Astrocyte of the cerebellum (primary cell): Measurements from ENCODE around the gene EEFSEC.

Experiments
- DNase-seq: peaks from one replicate; pipeline ENCODE4 v3.0.0-alpha.2; 2011; ENCODE audit warnings: low read depth
- H3K4me3 ChIP-seq: 2 replicates; pipeline ENCODE4 v1.5.1; 2011; ENCODE audit warnings: mild to moderate bottlenecking, low read depth, low read length, moderate library complexity
- in situ Hi-C: cut with HindIII; loops from 2 replicates; pipeline ENCODE4 v1.10.0; 2017; ENCODE audit warnings: low sequenced_read_pairs
- TF ChIP-seq, protein P1 (sequence below): IDR thresholded peaks from 2 replicates; pipeline ENCODE4 v1.5.1; 2012; ENCODE audit warnings: low read length, low read depth, moderate library complexity, mild to moderate bottlenecking; ENCODE audit errors: missing control alignments

EEFSEC gene, protein sequence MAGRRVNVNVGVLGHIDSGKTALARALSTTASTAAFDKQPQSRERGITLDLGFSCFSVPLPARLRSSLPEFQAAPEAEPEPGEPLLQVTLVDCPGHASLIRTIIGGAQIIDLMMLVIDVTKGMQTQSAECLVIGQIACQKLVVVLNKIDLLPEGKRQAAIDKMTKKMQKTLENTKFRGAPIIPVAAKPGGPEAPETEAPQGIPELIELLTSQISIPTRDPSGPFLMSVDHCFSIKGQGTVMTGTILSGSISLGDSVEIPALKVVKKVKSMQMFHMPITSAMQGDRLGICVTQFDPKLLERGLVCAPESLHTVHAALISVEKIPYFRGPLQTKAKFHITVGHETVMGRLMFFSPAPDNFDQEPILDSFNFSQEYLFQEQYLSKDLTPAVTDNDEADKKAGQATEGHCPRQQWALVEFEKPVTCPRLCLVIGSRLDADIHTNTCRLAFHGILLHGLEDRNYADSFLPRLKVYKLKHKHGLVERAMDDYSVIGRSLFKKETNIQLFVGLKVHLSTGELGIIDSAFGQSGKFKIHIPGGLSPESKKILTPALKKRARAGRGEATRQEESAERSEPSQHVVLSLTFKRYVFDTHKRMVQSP

GRCh38 chr3:128153156-128154041, at the start of gene EEFSEC:
TSS of gene EEFSEC (plus strand) at chr3:128153481. CDS start at chr3:128153508, 27 bp downstream.
- in situ Hi-C loops, result loop anchor here (25.0 kb wide), 1 partner anchor 434 kb away; no protein-coding TSS in a partner anchor
- TF ChIP-seq, protein P1, sequence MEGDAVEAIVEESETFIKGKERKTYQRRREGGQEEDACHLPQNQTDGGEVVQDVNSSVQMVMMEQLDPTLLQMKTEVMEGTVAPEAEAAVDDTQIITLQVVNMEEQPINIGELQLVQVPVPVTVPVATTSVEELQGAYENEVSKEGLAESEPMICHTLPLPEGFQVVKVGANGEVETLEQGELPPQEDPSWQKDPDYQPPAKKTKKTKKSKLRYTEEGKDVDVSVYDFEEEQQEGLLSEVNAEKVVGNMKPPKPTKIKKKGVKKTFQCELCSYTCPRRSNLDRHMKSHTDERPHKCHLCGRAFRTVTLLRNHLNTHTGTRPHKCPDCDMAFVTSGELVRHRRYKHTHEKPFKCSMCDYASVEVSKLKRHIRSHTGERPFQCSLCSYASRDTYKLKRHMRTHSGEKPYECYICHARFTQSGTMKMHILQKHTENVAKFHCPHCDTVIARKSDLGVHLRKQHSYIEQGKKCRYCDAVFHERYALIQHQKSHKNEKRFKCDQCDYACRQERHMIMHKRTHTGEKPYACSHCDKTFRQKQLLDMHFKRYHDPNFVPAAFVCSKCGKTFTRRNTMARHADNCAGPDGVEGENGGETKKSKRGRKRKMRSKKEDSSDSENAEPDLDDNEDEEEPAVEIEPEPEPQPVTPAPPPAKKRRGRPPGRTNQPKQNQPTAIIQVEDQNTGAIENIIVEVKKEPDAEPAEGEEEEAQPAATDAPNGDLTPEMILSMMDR, result no peak
- peak; percentile 22 for DNase-seq
- H3K4me3 ChIP-seq, result peak within 1 kb of the TSS; percentile 81

DNA sequence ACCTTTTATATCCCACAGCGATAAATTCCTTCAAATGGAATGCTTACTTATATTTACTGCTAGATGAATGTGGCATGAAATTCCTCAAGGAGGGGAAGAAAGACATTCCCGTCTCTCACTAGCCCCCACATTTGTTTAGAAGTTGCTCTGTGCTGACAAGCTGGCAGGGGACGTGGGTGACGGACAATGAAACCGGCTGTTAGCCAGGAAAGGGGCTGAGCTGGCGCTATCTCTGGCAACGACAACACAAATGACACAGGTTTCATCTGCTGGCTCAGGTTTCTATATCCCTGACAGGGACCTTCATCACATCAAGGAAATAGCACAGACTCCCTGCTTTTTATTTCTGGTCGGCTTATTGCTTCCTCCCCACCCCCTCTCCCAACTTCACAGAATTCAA, 45.4 kb upstream of the EEFSEC start:
- H3K4me3 ChIP-seq, result no peak overlapping the region
- in situ Hi-C loops, result no loop called here
- DNase-seq, result no peak
- TF ChIP-seq, protein P1, result no peak

DNA sequence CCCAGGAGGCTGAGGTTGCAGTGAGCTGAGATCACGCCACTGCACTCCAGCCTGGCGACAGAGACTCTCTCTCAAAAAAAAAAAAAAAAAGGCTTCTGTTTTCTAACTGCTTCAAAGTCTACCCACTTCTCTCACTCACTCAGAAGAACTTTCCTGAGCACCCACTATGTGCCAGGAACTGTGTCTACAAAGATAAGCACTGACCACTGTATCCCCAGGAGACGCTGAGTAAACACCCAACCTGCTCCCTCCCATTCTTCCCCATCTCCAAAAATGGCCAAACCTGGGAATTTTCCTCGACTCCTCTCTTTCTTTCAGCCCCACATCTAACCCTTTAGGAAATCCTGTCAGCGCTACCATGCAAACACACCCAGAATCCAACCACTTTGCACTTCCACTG, 42.1 kb upstream of the EEFSEC start:
- TF ChIP-seq, protein P1, result no peak
- in situ Hi-C loops, result no loop called here
- no peak overlapping the region for H3K4me3 ChIP-seq
- no peak for DNase-seq

GRCh38 chr3:128112357-128112968, 40.8 kb upstream of the EEFSEC start:
- TF ChIP-seq, protein P1, result no peak
- no peak overlapping the region for H3K4me3 ChIP-seq
- in situ Hi-C loops, result no loop called here
- peak; percentile 73 for DNase-seq

DNA sequence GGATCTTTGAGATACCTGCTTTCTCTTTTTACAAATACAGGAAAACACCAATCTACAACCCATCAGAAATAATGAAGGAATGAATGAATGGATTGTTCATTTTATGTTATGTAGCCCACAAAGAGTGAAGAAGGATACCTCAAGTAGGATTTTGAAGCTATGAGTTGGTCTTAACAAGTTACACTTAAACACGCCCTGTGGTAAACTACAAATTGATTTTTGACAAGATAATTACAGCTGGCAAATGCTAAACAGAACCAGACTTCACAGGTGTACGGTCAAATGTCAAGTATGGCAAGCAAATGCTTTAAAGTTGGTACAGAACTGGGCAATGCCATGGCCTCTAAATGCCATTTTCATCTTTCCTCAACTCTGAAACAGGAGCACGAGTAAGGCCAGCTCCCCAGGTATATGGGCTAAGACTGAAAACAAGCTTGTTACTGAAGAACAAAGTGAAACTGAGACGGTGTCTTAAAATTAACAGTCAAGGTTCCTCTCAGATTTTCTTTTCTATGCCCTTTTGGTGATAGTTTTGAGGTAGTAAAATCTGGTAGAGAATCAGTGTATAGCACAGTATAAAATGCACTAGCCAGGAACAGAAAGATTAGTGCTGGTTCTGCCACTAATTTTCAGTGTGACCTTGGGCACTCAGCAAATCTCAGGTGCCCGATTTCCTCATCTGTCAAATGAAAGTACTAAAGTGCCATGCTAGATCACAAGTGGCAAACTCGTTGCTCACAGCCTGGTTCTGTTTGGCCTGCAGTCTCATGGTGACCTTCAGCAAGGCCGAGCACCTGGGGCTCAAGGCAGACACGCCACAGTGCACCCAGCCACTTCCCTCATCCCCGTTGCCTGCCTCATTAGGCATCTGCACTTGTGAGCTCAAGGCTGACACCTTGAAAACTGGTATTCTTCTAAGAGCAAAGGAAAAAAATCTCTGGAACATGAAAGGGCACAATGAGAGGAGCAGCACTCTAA, 39.2 kb upstream of the EEFSEC start:
- H3K4me3 ChIP-seq, result no peak overlapping the region
- TF ChIP-seq, protein P1, result no peak
- no peak for DNase-seq
- in situ Hi-C loops, result no loop called here
